ENCODE data around the gene PTPN12.

DNA sequence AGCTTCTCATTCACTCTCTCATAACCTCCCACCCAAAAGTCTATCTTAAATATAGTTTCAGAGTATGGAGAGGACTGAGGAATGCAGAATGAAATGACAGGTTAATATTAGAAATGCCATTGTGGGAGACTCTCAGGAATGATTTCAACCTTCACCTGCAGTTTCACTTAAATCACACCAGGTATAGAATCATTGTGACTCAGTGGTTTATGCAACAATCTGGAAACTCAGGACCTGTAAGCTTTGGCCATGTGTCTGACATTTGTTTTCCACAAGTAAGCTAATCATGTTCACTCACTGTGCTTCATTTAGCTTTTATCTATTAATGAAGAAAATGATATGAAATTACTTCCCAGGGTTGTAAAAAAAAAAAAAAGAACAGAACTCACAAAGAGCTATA lies 8.7 kb upstream of the PTPN12 start:
- no peak for TF ChIP-seq POLR2A (IDR thresholded peaks at IDR 0.05; ENCODE audit: low read length)
- no peak for TF ChIP-seq GATA1 (IDR thresholded peaks at IDR 0.05; ENCODE audit: low read depth, low read length)
